ENCODE data around the gene ACTN1.

Gene ACTN1

DNA sequence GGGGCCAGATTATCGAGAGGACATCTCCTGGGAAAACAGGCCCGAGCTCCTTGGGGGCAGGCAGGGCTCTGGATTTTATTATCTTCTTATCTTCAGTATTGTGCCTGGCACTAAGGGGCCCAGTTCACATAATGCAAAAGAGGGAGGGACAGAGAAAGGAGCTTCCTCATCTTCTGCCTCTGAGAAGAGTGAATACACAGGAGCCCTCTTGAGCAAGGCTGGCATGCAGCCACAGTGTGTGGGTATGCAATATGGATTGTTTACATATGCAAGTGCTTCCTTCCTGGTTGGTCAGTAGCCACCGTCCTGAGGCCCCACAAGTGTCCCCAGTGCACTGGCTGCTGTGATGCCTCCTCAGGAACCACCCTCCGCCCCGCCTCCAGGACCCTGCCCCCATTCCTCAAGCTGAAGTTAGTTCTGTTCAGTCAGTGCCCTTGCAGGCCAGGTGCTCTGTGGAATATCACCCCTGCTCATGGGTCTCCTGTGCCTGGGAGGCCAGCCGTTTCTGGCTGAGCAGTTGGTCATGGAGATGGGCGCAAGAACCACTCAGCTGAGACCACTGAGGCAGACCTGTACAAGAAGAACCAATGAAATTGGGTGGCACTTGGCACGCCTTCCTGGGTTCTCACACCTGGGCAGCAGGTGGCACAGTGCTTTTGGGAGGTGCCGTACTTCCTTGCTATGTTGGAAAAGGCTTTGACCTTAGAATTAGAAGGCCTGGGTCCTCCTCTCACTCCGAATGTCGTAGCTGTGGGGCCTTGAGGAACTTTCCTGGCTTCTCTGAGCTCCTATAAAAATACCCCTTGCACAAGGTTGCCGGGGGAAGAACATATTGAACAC is 35.1 kb upstream of the ACTN1 start (continued):
- TF ChIP-seq ZNF548 (tag by site-specific recombination; IDR thresholded peaks at IDR 0.05) (no peak), ZNF37A (tag by site-specific recombination; IDR thresholded peaks at IDR 0.05) (no peak), TCF7L2 (IDR thresholded peaks at IDR 0.05; ENCODE audit: borderline replicate concordance, low read depth, low read length) (no peak), ZNF670 (tag by site-specific recombination; IDR thresholded peaks at IDR 0.05; ENCODE audit: low read depth) (no peak), ZNF521 (tag by site-specific recombination; IDR thresholded peaks at IDR 0.05) (no peak), SCRT2 (tag by site-specific recombination; IDR thresholded peaks at IDR 0.05) (peak; percentile 75), ZNF184 (tag by site-specific recombination; IDR thresholded peaks at IDR 0.05) (no peak), ZNF366 (tag by site-specific recombination; conservative IDR thresholded peaks at IDR 0.05) (no peak), ZNF248 (tag by site-specific recombination; IDR thresholded peaks at IDR 0.05) (no peak), ZNF335 (tag by site-specific recombination; conservative IDR thresholded peaks at IDR 0.05) (peak; percentile 32; the same call in 1 of the 2 replicates), ZNF211 (tag by site-specific recombination; IDR thresholded peaks at IDR 0.05; ENCODE audit: low read depth) (no peak)
- TF ChIP-seq, protein P1, sequence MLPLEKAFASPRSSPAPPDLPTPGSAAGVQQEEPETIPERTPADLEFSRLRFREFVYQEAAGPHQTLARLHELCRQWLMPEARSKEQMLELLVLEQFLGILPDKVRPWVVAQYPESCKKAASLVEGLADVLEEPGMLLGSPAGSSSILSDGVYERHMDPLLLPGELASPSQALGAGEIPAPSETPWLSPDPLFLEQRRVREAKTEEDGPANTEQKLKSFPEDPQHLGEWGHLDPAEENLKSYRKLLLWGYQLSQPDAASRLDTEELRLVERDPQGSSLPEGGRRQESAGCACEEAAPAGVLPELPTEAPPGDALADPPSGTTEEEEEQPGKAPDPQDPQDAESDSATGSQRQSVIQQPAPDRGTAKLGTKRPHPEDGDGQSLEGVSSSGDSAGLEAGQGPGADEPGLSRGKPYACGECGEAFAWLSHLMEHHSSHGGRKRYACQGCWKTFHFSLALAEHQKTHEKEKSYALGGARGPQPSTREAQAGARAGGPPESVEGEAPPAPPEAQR (tag by site-specific recombination; IDR thresholded peaks at IDR 0.05): no peak

DNA sequence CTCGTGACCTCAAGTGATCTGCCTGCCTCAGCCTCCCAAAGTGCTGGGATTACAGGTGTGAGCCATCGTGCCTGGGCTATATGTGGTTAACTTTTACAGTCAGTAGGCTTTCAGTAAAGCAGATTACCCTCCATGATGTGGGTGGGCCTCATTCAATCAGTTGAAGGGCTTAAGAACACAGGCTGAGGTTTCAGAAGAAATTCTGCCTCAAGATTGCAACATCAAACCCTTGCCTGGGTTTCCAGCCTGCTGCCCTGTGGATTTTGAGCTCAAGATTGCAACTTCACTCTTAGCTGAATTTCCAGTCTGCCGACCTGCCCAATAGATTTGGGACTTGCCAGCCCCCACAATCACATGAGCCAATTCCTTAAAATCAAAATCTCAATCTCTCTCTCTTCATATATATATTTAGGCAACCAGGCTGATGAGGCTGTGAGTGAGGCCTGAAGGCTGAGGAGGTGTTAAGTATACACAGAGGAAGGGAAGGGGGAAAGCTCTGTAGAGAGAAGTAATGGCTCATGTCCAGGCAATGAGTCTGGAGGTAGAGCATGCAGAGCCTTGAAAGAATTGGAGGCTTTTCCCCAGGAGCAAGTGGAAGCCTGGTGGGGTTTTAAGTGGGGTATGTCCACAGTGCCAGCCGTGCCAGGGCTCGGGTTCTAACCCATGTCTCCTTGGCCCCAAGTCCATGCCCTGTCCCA is 33.3 kb upstream of the ACTN1 start:
- ChIA-PET CTCF (interaction anchor here (0.5 to 2.2 kb wide), 4 partner anchors 77 to 1318 kb away, joined by 3 to 7 read pairs (median 4); no protein-coding TSS in a partner anchor), POLR2A (interaction anchor here (0.6 kb wide), 1 partner anchor 37 kb away, joined by 5 read pairs; no protein-coding TSS in a partner anchor)
- H3K27ac ChIP-seq (ENCODE audit: extremely low read depth, low read depth, low read length): no peak overlapping the region

More for the DNA sequence above, 33.3 kb upstream of the ACTN1 start:
- H3K9me3 ChIP-seq (ENCODE audit: control insufficient read depth, insufficient read depth, low read depth, low read length): no peaks in the 10 kb centered on the region
- TF ChIP-seq YY2 (tag by site-specific recombination; IDR thresholded peaks at IDR 0.05): no peak
- TF ChIP-seq, protein P2, sequence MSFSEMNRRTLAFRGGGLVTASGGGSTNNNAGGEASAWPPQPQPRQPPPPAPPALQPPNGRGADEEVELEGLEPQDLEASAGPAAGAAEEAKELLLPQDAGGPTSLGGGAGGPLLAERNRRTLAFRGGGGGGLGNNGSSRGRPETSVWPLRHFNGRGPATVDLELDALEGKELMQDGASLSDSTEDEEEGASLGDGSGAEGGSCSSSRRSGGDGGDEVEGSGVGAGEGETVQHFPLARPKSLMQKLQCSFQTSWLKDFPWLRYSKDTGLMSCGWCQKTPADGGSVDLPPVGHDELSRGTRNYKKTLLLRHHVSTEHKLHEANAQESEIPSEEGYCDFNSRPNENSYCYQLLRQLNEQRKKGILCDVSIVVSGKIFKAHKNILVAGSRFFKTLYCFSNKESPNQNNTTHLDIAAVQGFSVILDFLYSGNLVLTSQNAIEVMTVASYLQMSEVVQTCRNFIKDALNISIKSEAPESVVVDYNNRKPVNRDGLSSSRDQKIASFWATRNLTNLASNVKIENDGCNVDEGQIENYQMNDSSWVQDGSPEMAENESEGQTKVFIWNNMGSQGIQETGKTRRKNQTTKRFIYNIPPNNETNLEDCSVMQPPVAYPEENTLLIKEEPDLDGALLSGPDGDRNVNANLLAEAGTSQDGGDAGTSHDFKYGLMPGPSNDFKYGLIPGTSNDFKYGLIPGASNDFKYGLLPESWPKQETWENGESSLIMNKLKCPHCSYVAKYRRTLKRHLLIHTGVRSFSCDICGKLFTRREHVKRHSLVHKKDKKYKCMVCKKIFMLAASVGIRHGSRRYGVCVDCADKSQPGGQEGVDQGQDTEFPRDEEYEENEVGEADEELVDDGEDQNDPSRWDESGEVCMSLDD (tag by site-specific recombination; IDR thresholded peaks at IDR 0.05): no peak
- TF ChIP-seq, protein P3, sequence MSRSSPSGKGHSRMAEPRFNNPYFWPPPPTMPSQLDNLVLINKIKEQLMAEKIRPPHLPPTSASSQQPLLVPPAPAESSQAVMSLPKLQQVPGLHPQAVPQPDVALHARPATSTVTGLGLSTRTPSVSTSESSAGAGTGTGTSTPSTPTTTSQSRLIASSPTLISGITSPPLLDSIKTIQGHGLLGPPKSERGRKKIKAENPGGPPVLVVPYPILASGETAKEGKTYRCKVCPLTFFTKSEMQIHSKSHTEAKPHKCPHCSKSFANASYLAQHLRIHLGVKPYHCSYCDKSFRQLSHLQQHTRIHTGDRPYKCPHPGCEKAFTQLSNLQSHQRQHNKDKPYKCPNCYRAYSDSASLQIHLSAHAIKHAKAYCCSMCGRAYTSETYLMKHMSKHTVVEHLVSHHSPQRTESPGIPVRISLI (tag by site-specific recombination; IDR thresholded peaks at IDR 0.05): no peak
- TF ChIP-seq, protein P4, sequence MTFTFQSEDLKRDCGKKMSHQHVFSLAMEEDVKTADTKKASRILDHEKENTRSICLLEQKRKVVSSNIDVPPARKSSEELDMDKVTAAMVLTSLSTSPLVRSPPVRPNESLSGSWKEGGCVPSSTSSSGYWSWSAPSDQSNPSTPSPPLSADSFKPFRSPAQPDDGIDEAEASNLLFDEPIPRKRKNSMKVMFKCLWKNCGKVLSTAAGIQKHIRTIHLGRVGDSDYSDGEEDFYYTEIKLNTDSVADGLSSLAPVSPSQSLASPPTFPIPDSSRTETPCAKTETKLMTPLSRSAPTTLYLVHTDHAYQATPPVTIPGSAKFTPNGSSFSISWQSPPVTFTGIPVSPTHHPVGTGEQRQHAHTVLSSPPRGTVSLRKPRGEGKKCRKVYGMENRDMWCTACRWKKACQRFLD (tag by site-specific recombination; IDR thresholded peaks at IDR 0.05): no peak
- TF ChIP-seq ZNF10 (tag by site-specific recombination; IDR thresholded peaks at IDR 0.05): peak; percentile 99
- TF ChIP-seq HOXC10 (CRISPR knock-in tag; IDR thresholded peaks at IDR 0.05): no peak
- TF ChIP-seq, protein P5, sequence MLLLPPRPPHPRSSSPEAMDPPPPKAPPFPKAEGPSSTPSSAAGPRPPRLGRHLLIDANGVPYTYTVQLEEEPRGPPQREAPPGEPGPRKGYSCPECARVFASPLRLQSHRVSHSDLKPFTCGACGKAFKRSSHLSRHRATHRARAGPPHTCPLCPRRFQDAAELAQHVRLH (tag by site-specific recombination; IDR thresholded peaks at IDR 0.05): 0 out of 2 replicates have a peak, but pooled peaks have one; percentile 35
- TF ChIP-seq, protein P6, sequence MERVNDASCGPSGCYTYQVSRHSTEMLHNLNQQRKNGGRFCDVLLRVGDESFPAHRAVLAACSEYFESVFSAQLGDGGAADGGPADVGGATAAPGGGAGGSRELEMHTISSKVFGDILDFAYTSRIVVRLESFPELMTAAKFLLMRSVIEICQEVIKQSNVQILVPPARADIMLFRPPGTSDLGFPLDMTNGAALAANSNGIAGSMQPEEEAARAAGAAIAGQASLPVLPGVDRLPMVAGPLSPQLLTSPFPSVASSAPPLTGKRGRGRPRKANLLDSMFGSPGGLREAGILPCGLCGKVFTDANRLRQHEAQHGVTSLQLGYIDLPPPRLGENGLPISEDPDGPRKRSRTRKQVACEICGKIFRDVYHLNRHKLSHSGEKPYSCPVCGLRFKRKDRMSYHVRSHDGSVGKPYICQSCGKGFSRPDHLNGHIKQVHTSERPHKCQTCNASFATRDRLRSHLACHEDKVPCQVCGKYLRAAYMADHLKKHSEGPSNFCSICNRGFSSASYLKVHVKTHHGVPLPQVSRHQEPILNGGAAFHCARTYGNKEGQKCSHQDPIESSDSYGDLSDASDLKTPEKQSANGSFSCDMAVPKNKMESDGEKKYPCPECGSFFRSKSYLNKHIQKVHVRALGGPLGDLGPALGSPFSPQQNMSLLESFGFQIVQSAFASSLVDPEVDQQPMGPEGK (tag by site-specific recombination; IDR thresholded peaks at IDR 0.05): no peak
- TF ChIP-seq ZBTB8A (tag by site-specific recombination; IDR thresholded peaks at IDR 0.05): no peak
- TF ChIP-seq ZNF747 (tag by site-specific recombination; IDR thresholded peaks at IDR 0.05): no peak
- no peak for TF ChIP-seq MZF1 (tag by site-specific recombination; IDR thresholded peaks at IDR 0.05; ENCODE audit: borderline replicate concordance)
- no peak for TF ChIP-seq SCRT2 (tag by site-specific recombination; IDR thresholded peaks at IDR 0.05)
- TF ChIP-seq, protein P1 (tag by site-specific recombination; IDR thresholded peaks at IDR 0.05): no peak
- H3K36me3 ChIP-seq (ENCODE audit: control insufficient read depth in 2 of 2, insufficient read depth in 1 of 2, low read length in 2 of 2): no peaks in the 10 kb centered on the region
- no peak overlapping the region for H3K4me3 ChIP-seq (ENCODE audit: low read depth, low read length)
- peaks cover 16% of the 10 kb centered on the region for H3K4me1 ChIP-seq (ENCODE audit: control insufficient read depth, insufficient read depth, low read length)
